Kidney (tissue), 14 donors: ENCODE results near the gene SPEN. TPM values are rescaled to one million over a fixed set of nuclear protein-coding genes. Genes with fewer than 3 reads are reported as not detected.

Experiments
- DNase-seq, 5 donors: peaks; one replicate each; pipeline ENCODE4 v3.0.0-alpha.2; 2013 to 2020
- FAIRE-seq: peaks from 2 replicates; lab custom pipeline; 2012; peaks lifted over from hg19 to GRCh38; lab: Jason Lieb, UNC
- H3K27ac ChIP-seq, 2 donors: one replicate each; pipeline ENCODE4 v1.7.0; 2013; ENCODE audit warnings: low read depth in 2 of 2, low read length in 2 of 2, inconsistent platforms in 1 of 2
- H3K27me3 ChIP-seq: one replicate; pipeline ENCODE4 v1.7.1; 2013; ENCODE audit warnings: low read length, inconsistent platforms; ENCODE audit not compliant: control insufficient read depth, insufficient read depth
- H3K36me3 ChIP-seq, 3 donors: one replicate each; pipeline versions ENCODE4 v1.7.0 to v1.7.1; 2013; ENCODE audit warnings: low read length in 3 of 3, control low read depth in 1 of 3, inconsistent platforms in 1 of 3; ENCODE audit not compliant: insufficient read depth in 3 of 3, control insufficient read depth in 2 of 3
- H3K4me1 ChIP-seq, 3 donors: one replicate each; pipeline versions ENCODE4 v1.7.0 to v1.7.1; 2013; ENCODE audit warnings: low read length in 3 of 3, inconsistent platforms in 1 of 3, low read depth in 1 of 3; ENCODE audit not compliant: control insufficient read depth in 2 of 3, insufficient read depth in 2 of 3
- H3K4me3 ChIP-seq, 3 donors: one replicate each; pipeline versions ENCODE4 v1.7.0 to v1.8.1; 2013; ENCODE audit warnings: low read length in 3 of 3, control low read depth in 1 of 3, inconsistent platforms in 1 of 3
- H3K9ac ChIP-seq, 3 donors: one replicate each; pipeline versions ENCODE4 v1.7.0 to v1.7.1; 2013; ENCODE audit warnings: low read length in 3 of 3, control low read depth in 1 of 3, inconsistent platforms in 1 of 3
- H3K9me3 ChIP-seq, 3 donors: one replicate each; pipeline versions ENCODE4 v1.7.0 to v1.7.1; 2013; ENCODE audit warnings: low read length in 3 of 3, control low read depth in 1 of 3, inconsistent platforms in 1 of 3; ENCODE audit not compliant: control insufficient read depth in 2 of 3, insufficient read depth in 1 of 3
- intact Hi-C: fragments of 100-400 bp; cut with DNase I; formaldehyde crosslinking; loops from one replicate; pipeline ENCODE4 v1.11.1; 2022
- polyA plus RNA-seq: library from polyadenylated mRNA; stranded (reverse); fragments of 350-450 nt; fragmentation: Illumina TruSeq; extraction: RNeasy Lipid Tissue Mini Kit (QIAGEN cat#74804); gene quantifications from one replicate; pipeline ENCODE4 v1.2.3, GENCODE V29; 2014; ENCODE audit warnings: low read depth, low replicate concordance; ENCODE audit not compliant: insufficient read depth
- total RNA-seq: library from RNA; stranded (reverse); fragmentation: NEBNext Ultra II Directional; extraction: Animal tissue kit (Norgen Biotek cat#: 25700); gene quantifications from one replicate; pipeline ENCODE4 v1.2.1, GENCODE V29; 2021
- TF ChIP-seq, protein P1 (sequence below): IDR thresholded peaks from 3 replicates; pipeline ENCODE4 v1.5.1; 2012; ENCODE audit warnings: mild to moderate bottlenecking, moderate library complexity, borderline replicate concordance; ENCODE audit not compliant: insufficient read depth; ENCODE audit errors: extremely low read depth
- donor health status: control.
- donor health status: control.
- donor health status: control.
- donor health status: control.
- donor health status: control.
- donor health status: DM: yes; HTN: yes; CAD: no.
- donor health status: Normal renal cell carcinoma (clear cell type).

SPEN gene
- total and polyA plus RNA-seq, 2 donors from 2014 or later: 9.4 to 70.7 TPM

GRCh38 chr1:15863156-15863901, 15.8 kb downstream of the SPEN start:
- Histone ChIP-seq H3K27me3 (no peaks in the 10 kb centered on the region), H3K9ac (no peak overlapping the region), H3K36me3 (no peaks in the 10 kb centered on the region), H3K4me3 (no peak overlapping the region), H3K4me1 (no peaks in the 10 kb centered on the region), H3K9me3 (no peaks in the 10 kb centered on the region), H3K27ac (no peak overlapping the region)
- intact Hi-C loops: no loop called here
- FAIRE-seq: no peak
- TF ChIP-seq, protein P1, sequence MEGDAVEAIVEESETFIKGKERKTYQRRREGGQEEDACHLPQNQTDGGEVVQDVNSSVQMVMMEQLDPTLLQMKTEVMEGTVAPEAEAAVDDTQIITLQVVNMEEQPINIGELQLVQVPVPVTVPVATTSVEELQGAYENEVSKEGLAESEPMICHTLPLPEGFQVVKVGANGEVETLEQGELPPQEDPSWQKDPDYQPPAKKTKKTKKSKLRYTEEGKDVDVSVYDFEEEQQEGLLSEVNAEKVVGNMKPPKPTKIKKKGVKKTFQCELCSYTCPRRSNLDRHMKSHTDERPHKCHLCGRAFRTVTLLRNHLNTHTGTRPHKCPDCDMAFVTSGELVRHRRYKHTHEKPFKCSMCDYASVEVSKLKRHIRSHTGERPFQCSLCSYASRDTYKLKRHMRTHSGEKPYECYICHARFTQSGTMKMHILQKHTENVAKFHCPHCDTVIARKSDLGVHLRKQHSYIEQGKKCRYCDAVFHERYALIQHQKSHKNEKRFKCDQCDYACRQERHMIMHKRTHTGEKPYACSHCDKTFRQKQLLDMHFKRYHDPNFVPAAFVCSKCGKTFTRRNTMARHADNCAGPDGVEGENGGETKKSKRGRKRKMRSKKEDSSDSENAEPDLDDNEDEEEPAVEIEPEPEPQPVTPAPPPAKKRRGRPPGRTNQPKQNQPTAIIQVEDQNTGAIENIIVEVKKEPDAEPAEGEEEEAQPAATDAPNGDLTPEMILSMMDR: no peak
- DNase-seq: no peak

GRCh38 chr1:15866721-15867201, 19.3 kb downstream of the SPEN start:
- H3K36me3 ChIP-seq: no peaks in the 10 kb centered on the region
- TF ChIP-seq, protein P1: no peak
- H3K4me3 ChIP-seq: no peak overlapping the region
- no peak for FAIRE-seq
- DNase-seq: no peak
- intact Hi-C loops: no loop called here
- no peaks in the 10 kb centered on the region for H3K27me3 ChIP-seq
- no peaks in the 10 kb centered on the region for H3K9me3 ChIP-seq
- no peaks in the 10 kb centered on the region for H3K4me1 ChIP-seq
- H3K27ac ChIP-seq: no peak overlapping the region
- H3K9ac ChIP-seq: no peak overlapping the region

- intact Hi-C loops: no loop called here
Measured at GRCh38 chr1:15867288-15867687, 19.8 kb downstream of the SPEN start.

More at GRCh38 chr1:15867288-15867687, 19.8 kb downstream of the SPEN start:
- Histone ChIP-seq H3K27me3 (no peaks in the 10 kb centered on the region), H3K9ac (no peak overlapping the region), H3K9me3 (no peaks in the 10 kb centered on the region), H3K36me3 (no peaks in the 10 kb centered on the region), H3K4me3 (no peak overlapping the region), H3K4me1 (no peaks in the 10 kb centered on the region), H3K27ac (no peak overlapping the region)
- DNase-seq (no peak), FAIRE-seq (no peak)
- TF ChIP-seq, protein P1: no peak
